ENCODE data around the gene PCNT.

Gene PCNT

GRCh38 chr21:46489800-46490199 is 165.8 kb downstream of the PCNT start:
- DNase-seq: no peak

GRCh38 chr21:46491553-46491952 is 167.6 kb downstream of the PCNT start:
- no peak for DNase-seq

- no peak for DNase-seq
Observed at GRCh38 chr21:46492851-46493250, 168.9 kb downstream of the PCNT start.

GRCh38 chr21:46493828-46494227 is 169.9 kb downstream of the PCNT start:
- no peak for DNase-seq

All from fibroblast of skin of scalp (primary cell).